ENCODE results near the gene MYMK. TPM values are rescaled to one million over a fixed set of nuclear protein-coding genes. Genes with fewer than 3 reads are reported as not detected.
A peak's percentile ranks its signal among the peaks of the same experiment; 100 is the strongest.

Gene MYMK
- total and polyA plus RNA-seq, 10 donors = not detected

- Histone ChIP-seq H3K9me3 (no peaks in the 10 kb centered on the region), H3K4me1 (peaks cover 3 to 27% (median 19%) of the 10 kb centered on the region in 6 donors), H3K27ac (no peak overlapping the region), H3K27me3 (replicated peaks in 1 of 7) (peaks cover 0 to 59% (median 6%) of the 10 kb centered on the region in 7 donors), H3K4me3 (no peak overlapping the region), H3K36me3 (peaks cover 0 to 4% (median 0%) of the 10 kb centered on the region in 6 donors)
- intact Hi-C loops (cut with DNase I; ENCODE audit: low total_unique reads) = no loop called here
- TF ChIP-seq POLR2AphosphoS5 (IDR thresholded peaks at IDR 0.05) = no peak
- no peak for TF ChIP-seq CTCF (IDR thresholded peaks at IDR 0.05 in 8 of 11, conservative IDR thresholded peaks at IDR 0.05 in 3 of 11)
- TF ChIP-seq POLR2A (IDR thresholded peaks at IDR 0.05) = no peak
- no peak for DNase-seq
- 83 to 90% (median 89%) methylated on average over 3 to 32 of the region's 32 CpGs for WGBS, 5 donors
Observed at GRCh38 chr9:133561976-133562554, 37.3 kb upstream of the MYMK start.

- Histone ChIP-seq H3K4me1 (peaks cover 3 to 27% (median 19%) of the 10 kb centered on the region in 6 donors), H3K9me3 (no peaks in the 10 kb centered on the region), H3K27me3 (replicated peaks in 1 of 7) (peaks cover 0 to 66% (median 6%) of the 10 kb centered on the region in 7 donors), H3K4me3 (no peak overlapping the region), H3K27ac (no peak overlapping the region), H3K36me3 (peaks cover 0 to 7% (median 0%) of the 10 kb centered on the region in 6 donors)
- intact Hi-C loops (cut with DNase I; ENCODE audit: low total_unique reads) = no loop called here
- TF ChIP-seq CTCF (IDR thresholded peaks at IDR 0.05 in 8 of 11, conservative IDR thresholded peaks at IDR 0.05 in 3 of 11) = no peak
- no peak for TF ChIP-seq POLR2A (IDR thresholded peaks at IDR 0.05)
- no peak for TF ChIP-seq POLR2AphosphoS5 (IDR thresholded peaks at IDR 0.05)
- 88 to 98% (median 97%) methylated on average over 22 of the region's 22 CpGs for WGBS, 5 donors
- DNase-seq = no peak
Observed at GRCh38 chr9:133560944-133561343, 36.2 kb upstream of the MYMK start.

- Histone ChIP-seq H3K36me3 (peaks cover 0 to 13% (median 0%) of the 10 kb centered on the region in 6 donors), H3K4me3 (no peak overlapping the region), H3K27ac (no peak overlapping the region), H3K4me1 (peaks cover 3 to 27% (median 19%) of the 10 kb centered on the region in 6 donors), H3K9me3 (no peaks in the 10 kb centered on the region), H3K27me3 (replicated peaks in 1 of 7) (peaks cover 0 to 72% (median 6%) of the 10 kb centered on the region in 7 donors)
- TF ChIP-seq POLR2A (IDR thresholded peaks at IDR 0.05) (no peak), CTCF (IDR thresholded peaks at IDR 0.05 in 8 of 11, conservative IDR thresholded peaks at IDR 0.05 in 3 of 11) (no peak), POLR2AphosphoS5 (IDR thresholded peaks at IDR 0.05) (no peak)
- intact Hi-C loops (cut with DNase I; ENCODE audit: low total_unique reads) = no loop called here
- 91 to 95% (median 93%) methylated on average over 10 to 15 of the region's 15 CpGs for WGBS, 5 donors
- DNase-seq = no peak
Observed at GRCh38 chr9:133560311-133560710, 35.6 kb upstream of the MYMK start.

- intact Hi-C loops (cut with DNase I; ENCODE audit: low total_unique reads) = no loop called here
- WGBS, 5 donors = 12 to 17% (median 14%) methylated on average over 30 to 31 of the region's 31 CpGs
- H3K27ac ChIP-seq = peak overlapping the region in 7 of 8 donors; percentile 1 to 62 (median 43)
- peaks cover 0 to 30% (median 0%) of the 10 kb centered on the region in 6 donors for H3K36me3 ChIP-seq
- no peaks in the 10 kb centered on the region for H3K9me3 ChIP-seq
- H3K4me1 ChIP-seq = peaks cover 3 to 26% (median 18%) of the 10 kb centered on the region in 6 donors
- H3K4me3 ChIP-seq = peak overlapping the region in 1 of 8 donors; percentile 24
- peaks cover 0 to 83% (median 6%) of the 10 kb centered on the region in 7 donors for H3K27me3 ChIP-seq (replicated peaks in 1 of 7)
- TF ChIP-seq CTCF (IDR thresholded peaks at IDR 0.05 in 8 of 11, conservative IDR thresholded peaks at IDR 0.05 in 3 of 11) = no peak
- TF ChIP-seq POLR2AphosphoS5 (IDR thresholded peaks at IDR 0.05) = peak in 1 of 3 donors; percentile 24
- DNase-seq = no peak
Observed at GRCh38 chr9:133558191-133559126, 33.7 kb upstream of the MYMK start.

Measured in spleen (tissue), 11 donors.